NCI-H1105 treated with DMSO at 0.1 percent for 48 hours (cell line): ENCODE measurements around the gene MLST8.
A peak's percentile ranks its signal among the peaks of the same experiment; 100 is the strongest.
"Not testable (repeated sequence)": the region's sequence is repeated elsewhere in the genome, so short reads cannot be mapped to it uniquely, and the experiment has no call there.

Source experiments
- DNase-seq: peaks from one replicate; lab custom pipeline; 2025; lab: John Stamatoyannopoulos, UW

Gene MLST8

GRCh38 chr16:2246301-2246885 lies 41.1 kb downstream of the MLST8 start:
- no peak for DNase-seq

GRCh38 chr16:2250652-2251295 lies 45.5 kb downstream of the MLST8 start:
- DNase-seq: no peak

- DNase-seq: peak; percentile 77
Measured at GRCh38 chr16:2251296-2252111, 46.2 kb downstream of the MLST8 start, which contains the start of gene ECI1. ECI1 (minus strand) TSS chr16:2251587; CDS start chr16:2251566, 21 bp downstream.

DNA sequence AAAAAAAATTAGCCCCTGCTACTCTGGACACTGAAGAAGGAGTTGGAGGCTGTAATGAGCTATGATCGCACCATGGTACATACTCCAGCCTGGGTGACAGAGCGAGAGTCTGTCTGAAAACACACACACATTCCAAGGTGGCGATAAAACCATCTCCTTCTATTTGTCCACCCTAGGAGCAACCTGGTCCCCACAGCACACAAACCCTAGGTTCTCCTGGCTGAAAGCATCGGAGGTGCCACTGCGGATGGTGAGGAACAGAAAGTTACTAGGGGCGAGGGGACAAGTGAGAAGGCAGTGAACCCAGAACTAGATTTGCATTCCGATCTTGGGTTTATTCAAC lies 47.5 kb downstream of the MLST8 start:
- DNase-seq: no peak

DNA sequence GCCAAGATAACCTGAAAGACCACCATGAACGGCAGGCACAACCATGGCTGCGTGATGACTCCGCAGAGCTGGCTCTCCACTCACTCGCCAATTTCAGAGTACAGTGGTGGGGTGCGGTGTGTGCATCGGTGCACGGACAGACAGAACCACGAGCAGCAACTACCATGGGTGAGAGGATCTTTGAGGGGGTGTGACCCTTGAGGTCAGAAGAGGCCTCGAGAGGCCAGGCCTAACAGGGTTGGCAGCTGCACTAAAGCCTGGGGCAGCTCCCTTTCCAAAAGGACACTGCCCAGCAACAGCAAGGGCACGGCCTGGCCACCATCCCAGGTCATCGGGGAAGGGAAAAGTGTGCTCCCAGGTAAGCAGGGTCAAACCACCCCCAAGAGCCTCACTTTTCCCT lies 48.0 kb downstream of the MLST8 start:
- DNase-seq: no peak

- no peak for DNase-seq
Measured at GRCh38 chr16:2256531-2257140, 51.4 kb downstream of the MLST8 start.

DNA sequence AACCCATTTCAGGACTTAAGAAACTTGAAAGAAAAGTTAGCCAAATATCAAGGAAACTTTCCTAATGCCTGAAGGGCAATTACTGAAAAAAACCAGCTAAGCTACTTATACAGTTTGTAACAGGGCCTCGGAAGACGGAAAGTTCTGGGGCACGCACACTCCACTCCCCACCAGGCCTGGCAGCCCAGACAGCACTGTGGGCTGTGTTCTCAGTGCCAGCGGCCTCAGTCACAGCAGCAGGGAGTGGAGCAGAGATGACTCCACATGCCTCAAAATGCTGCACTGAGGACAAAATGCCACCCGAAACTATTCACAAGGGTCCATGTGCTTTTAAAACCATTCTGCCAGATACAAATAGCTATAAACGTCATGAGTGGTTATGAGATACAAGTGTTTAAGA lies 52.5 kb downstream of the MLST8 start:
- no peak for DNase-seq

DNA sequence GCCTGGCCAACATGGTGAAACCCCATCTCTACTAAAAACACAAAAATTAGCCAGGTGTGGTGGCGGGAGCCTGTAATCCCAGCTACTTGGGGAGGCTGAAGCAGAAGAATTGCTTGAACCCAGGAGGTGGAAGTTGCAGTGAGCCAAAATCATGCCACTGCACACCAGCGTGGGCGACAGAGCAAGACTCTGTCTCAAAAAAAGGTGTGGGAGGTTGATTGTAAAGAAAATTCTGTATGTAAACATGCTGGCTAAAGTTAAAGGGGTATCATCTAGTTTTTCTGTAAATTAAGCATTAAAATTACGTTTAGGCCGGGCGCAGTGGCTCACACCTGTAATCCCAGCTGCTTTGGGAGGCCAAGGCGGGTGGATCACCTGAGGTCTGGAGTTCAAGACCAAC lies 53.3 kb downstream of the MLST8 start:
- not testable (repeated sequence) for DNase-seq
